ENCODE measurements around the gene PANX1. TPM values are rescaled to one million over a fixed set of nuclear protein-coding genes. Genes with fewer than 3 reads are reported as not detected.

The PANX1 gene
- total RNA-seq, 1 donor from 2014 or later: 42.9 TPM

DNA sequence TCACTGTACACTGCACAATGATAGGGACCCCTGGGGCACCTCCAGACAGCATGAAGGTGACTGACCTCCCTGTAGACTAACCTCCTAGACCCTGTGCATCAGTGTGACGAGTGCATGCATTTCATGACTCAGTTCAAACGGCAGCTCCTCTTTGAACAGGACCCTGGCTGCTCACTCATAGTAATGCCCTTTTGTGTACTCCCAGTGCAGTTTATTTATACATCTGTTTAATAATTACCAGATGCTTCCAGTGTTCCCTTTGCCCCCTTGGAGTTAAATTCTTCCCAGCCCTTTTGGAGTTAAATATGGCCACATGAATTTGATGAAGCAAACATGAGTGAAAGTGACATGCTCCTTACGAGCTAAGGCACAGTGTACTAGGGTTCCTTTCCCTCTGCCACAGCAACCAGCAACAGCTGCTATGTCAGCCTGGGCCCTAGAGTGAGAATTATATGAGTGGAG, 72.4 kb downstream of the PANX1 start:
- Mint-ChIP-seq H3K4me3 (no peak overlapping the region), H3K36me3 (no peaks in the 10 kb centered on the region), H3K4me1 (no peaks in the 10 kb centered on the region), H3K27ac (no peak overlapping the region), H3K9me3 (no peaks in the 10 kb centered on the region), H3K27me3 (ENCODE audit: low read depth) (peaks cover 2% of the 10 kb centered on the region)
- DNase-seq (ENCODE audit: low spot score in 2 of 2, unreplicated experiment in 2 of 2): no peak
- TF ChIP-seq, protein P1, sequence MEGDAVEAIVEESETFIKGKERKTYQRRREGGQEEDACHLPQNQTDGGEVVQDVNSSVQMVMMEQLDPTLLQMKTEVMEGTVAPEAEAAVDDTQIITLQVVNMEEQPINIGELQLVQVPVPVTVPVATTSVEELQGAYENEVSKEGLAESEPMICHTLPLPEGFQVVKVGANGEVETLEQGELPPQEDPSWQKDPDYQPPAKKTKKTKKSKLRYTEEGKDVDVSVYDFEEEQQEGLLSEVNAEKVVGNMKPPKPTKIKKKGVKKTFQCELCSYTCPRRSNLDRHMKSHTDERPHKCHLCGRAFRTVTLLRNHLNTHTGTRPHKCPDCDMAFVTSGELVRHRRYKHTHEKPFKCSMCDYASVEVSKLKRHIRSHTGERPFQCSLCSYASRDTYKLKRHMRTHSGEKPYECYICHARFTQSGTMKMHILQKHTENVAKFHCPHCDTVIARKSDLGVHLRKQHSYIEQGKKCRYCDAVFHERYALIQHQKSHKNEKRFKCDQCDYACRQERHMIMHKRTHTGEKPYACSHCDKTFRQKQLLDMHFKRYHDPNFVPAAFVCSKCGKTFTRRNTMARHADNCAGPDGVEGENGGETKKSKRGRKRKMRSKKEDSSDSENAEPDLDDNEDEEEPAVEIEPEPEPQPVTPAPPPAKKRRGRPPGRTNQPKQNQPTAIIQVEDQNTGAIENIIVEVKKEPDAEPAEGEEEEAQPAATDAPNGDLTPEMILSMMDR (IDR thresholded peaks at IDR 0.05; ENCODE audit: unreplicated experiment): no peak

DNA sequence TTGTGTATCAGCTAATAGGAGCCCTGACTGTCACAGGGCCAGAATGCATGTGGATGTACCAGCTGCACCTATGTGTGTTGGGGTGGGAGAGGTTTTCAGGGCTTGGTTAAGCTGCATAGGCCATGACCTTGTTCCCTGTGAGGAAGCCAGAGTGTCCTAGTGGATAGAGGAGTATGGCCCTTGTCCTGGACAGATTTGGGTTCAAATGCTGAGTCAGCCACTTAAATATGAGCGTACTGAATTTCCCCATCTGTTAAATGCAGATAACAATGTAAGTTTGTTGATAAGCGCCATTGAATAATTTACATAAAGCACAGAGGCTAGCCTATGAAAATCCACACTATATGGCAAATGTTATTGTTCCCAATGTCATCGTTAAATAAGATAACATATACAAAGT, 74.4 kb downstream of the PANX1 start:
- peaks cover 4% of the 10 kb centered on the region for H3K9me3 Mint-ChIP-seq

DNA sequence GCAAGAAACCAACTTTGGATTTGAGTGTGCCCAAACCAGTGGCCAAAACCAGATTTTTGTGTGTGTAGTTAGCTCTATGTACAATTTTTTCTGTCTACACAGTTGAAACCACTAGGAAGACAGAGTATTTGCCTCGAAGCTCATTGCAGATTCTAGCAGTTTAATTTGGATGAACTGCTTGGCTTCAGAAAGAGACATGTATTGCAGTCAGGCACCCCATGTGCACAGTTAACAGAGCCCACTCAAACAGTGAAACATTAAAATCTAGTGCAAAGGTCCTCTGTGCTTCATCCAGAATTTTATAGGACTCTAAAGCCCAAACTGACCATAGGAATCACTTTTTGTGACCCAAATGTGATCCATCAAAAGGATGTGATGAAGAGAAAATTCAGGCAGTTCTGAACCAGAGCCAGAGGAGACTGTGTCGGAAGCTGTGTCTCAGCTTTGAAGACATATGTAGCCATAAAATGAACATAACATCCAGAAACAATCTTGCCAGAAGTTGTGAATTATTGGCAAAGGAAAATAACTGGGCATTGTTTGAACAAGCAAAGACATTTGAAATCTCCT, 82.7 kb downstream of the PANX1 start:
- Mint-ChIP-seq H3K4me1 (no peaks in the 10 kb centered on the region), H3K9me3 (peaks cover 17% of the 10 kb centered on the region), H3K4me3 (no peak overlapping the region), H3K27ac (no peak overlapping the region), H3K27me3 (ENCODE audit: low read depth) (peaks cover 12% of the 10 kb centered on the region), H3K36me3 (no peaks in the 10 kb centered on the region)
- TF ChIP-seq, protein P1 (IDR thresholded peaks at IDR 0.05; ENCODE audit: unreplicated experiment): no peak
- no peak for DNase-seq (ENCODE audit: low spot score in 2 of 2, unreplicated experiment in 2 of 2)

More for the DNA sequence above, 74.4 kb downstream of the PANX1 start:
- Mint-ChIP-seq H3K4me1 (no peaks in the 10 kb centered on the region), H3K27me3 (ENCODE audit: low read depth) (peaks cover 7% of the 10 kb centered on the region), H3K27ac (no peak overlapping the region), H3K36me3 (no peaks in the 10 kb centered on the region), H3K4me3 (no peak overlapping the region)
- no peak for DNase-seq (ENCODE audit: low spot score in 2 of 2, unreplicated experiment in 2 of 2)
- TF ChIP-seq, protein P1 (IDR thresholded peaks at IDR 0.05; ENCODE audit: unreplicated experiment): no peak

DNA sequence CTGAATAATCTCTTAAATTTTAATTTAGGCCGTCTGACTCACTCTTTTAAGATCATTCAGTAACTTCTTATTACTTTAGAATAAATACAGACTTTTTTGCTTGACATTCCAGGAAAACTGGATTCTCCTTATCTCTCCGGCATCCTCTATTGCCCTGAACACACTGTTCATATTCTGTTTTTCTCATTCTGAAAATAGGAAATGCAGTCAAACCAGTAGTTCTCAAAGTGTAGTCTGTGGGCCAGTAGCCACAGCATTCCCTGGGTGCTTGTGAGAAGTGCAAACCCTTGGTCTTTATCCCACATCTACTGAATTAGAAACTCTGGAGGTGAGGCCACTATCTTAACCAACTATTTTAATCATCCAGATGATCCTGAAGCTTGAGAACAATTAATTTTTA, 84.3 kb downstream of the PANX1 start:
- DNase-seq (ENCODE audit: low spot score in 2 of 2, unreplicated experiment in 2 of 2): no peak
- no peak overlapping the region for H3K4me3 Mint-ChIP-seq
- peaks cover 24% of the 10 kb centered on the region for H3K9me3 Mint-ChIP-seq
- TF ChIP-seq, protein P1 (IDR thresholded peaks at IDR 0.05; ENCODE audit: unreplicated experiment): no peak
- no peak overlapping the region for H3K27ac Mint-ChIP-seq
- peaks cover 9% of the 10 kb centered on the region for H3K27me3 Mint-ChIP-seq (ENCODE audit: low read depth)
- H3K4me1 Mint-ChIP-seq: no peaks in the 10 kb centered on the region
- no peaks in the 10 kb centered on the region for H3K36me3 Mint-ChIP-seq

DNA sequence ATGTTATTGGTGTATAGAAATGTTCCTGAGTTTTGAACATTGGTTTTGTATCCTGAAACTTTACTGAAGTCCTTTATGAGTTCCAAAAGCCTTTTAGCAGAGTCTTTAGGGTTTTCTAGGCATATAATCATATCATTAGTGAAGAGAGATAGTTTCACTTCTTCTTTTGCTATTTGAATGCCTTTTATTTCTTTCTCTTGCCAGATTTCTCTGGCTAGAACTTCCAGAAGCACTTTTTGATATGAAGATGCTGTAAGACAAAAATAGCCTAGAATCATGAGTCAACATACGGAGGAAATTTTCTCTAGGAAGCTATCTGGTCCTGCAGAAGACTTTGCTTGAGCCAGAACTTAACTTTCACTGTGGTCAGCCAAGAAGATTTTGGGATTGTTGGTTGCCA, 89.1 kb downstream of the PANX1 start:
- Mint-ChIP-seq H3K4me3 (no peak overlapping the region), H3K36me3 (peaks cover 2% of the 10 kb centered on the region), H3K27me3 (ENCODE audit: low read depth) (peaks cover 7% of the 10 kb centered on the region), H3K27ac (no peak overlapping the region), H3K9me3 (peaks cover 48% of the 10 kb centered on the region), H3K4me1 (no peaks in the 10 kb centered on the region)
- TF ChIP-seq, protein P1 (IDR thresholded peaks at IDR 0.05; ENCODE audit: unreplicated experiment): no peak
- DNase-seq (ENCODE audit: low spot score in 2 of 2, unreplicated experiment in 2 of 2): no peak
